ENCODE data around the gene WDR77. TPM values are rescaled to one million over a fixed set of nuclear protein-coding genes. Genes with fewer than 3 reads are reported as not detected.

Gene WDR77
- total RNA-seq, 4 donors from 2014 or later, result 19.0 to 33.0 (median 26.4) TPM

DNA sequence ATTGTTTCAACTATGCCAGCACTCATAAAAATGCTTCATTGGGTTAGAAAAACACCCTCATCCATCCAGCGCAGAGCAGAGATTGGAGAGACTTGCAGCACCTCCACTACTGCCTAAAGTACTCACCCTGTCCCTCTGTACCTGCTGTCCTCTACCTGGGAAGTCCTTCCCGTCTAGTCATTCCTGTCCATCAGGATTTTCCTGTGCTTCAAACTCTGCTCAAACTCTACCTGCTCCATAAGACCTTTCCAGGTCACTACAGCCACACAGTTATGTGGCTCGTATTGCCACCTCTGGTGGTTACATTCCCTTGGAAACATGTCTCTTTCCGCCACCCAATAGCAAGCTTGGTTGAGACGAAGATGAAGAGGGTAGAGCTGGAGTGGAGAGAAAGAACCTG is 28.7 kb downstream of the WDR77 start:
- no peak for DNase-seq

DNA sequence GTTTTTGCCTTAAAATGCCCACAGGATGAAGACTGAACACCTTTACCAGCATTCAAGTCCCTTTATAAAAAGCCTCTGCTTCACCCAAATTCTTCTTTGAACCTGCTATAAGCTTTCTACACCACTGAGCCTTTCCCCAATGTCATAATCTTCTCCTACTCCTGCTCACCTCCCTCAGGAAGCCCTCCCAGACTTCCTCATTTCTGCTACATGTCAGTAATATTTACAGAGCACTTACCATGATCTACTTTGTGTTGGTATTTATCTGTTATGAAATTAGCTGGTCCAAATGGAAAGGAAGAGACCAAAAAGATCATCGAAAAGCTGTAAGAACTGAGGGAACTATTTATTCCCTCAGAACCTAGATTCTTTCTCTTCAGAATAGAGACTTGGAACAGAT is 30.0 kb downstream of the WDR77 start:
- DNase-seq, result no peak
- H3K27me3 ChIP-seq, result no peaks in the 10 kb centered on the region
- H3K4me3 ChIP-seq, result no peak overlapping the region
- no peak for TF ChIP-seq POLR2A (IDR thresholded peaks at IDR 0.05)
- TF ChIP-seq CTCF (IDR thresholded peaks at IDR 0.05), result no peak
- no peaks in the 10 kb centered on the region for H3K4me1 ChIP-seq
- no peak overlapping the region for H3K27ac ChIP-seq
- no peaks in the 10 kb centered on the region for H3K36me3 ChIP-seq
- H3K9me3 ChIP-seq, result no peaks in the 10 kb centered on the region

More for the DNA sequence above, 28.7 kb downstream of the WDR77 start:
- Histone ChIP-seq H3K27ac (no peak overlapping the region), H3K27me3 (no peaks in the 10 kb centered on the region), H3K4me1 (no peaks in the 10 kb centered on the region), H3K9me3 (no peaks in the 10 kb centered on the region), H3K4me3 (no peak overlapping the region), H3K36me3 (no peaks in the 10 kb centered on the region)
- no peak for TF ChIP-seq CTCF (IDR thresholded peaks at IDR 0.05)
- no peak for TF ChIP-seq POLR2A (IDR thresholded peaks at IDR 0.05)

DNA sequence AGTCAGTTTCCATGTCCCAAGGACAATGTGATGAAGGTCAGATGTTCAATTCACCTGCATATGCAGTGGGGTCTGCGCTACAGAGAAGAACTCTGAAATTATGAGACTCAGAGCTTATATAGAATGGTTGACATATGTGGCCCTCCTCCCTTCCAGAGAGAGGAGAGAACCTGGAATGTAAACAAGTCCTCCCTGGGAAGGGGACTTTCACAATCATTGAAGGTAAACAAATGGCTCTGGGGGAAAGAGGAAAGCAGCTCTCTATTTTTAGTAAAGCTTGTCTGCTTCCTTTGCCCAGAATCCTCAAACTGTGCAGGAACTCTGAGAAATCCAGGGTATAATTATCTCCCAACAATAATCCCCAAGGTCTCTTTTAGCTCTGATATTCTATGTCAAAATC is 31.3 kb downstream of the WDR77 start:
- Histone ChIP-seq H3K36me3 (no peaks in the 10 kb centered on the region), H3K9me3 (no peaks in the 10 kb centered on the region), H3K4me1 (no peaks in the 10 kb centered on the region), H3K4me3 (no peak overlapping the region), H3K27me3 (no peaks in the 10 kb centered on the region), H3K27ac (no peak overlapping the region)
- DNase-seq, result no peak
- TF ChIP-seq CTCF (IDR thresholded peaks at IDR 0.05), result no peak
- TF ChIP-seq POLR2A (IDR thresholded peaks at IDR 0.05), result no peak

DNA sequence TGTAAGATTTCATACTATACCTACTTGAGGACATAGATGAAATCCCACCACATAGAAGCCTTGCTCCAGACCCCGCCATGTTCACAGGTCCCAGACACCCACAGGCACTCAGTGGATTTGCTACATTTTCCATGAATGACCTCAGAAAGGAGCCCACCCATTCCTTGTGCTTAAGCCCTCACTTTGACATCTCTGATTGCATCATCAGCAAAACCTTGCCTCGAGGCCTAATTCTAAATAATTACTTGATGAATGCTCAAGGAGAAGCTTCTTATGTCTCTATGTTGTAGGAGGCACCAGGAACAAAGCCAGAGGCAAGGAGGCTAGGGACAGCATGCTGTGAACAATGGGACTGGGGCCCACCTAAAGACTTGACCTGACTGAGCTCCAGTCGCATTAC is 33.6 kb downstream of the WDR77 start:
- no peak overlapping the region for H3K4me3 ChIP-seq
- DNase-seq, result no peak
- no peaks in the 10 kb centered on the region for H3K27me3 ChIP-seq
- no peaks in the 10 kb centered on the region for H3K36me3 ChIP-seq
- H3K27ac ChIP-seq, result no peak overlapping the region
- no peaks in the 10 kb centered on the region for H3K9me3 ChIP-seq
- no peaks in the 10 kb centered on the region for H3K4me1 ChIP-seq
- no peak for TF ChIP-seq POLR2A (IDR thresholded peaks at IDR 0.05)
- no peak for TF ChIP-seq CTCF (IDR thresholded peaks at IDR 0.05)

- Histone ChIP-seq H3K27ac (no peak overlapping the region), H3K4me3 (no peak overlapping the region), H3K36me3 (no peaks in the 10 kb centered on the region), H3K4me1 (no peaks in the 10 kb centered on the region), H3K27me3 (no peaks in the 10 kb centered on the region), H3K9me3 (no peaks in the 10 kb centered on the region)
- no peak for TF ChIP-seq POLR2A (IDR thresholded peaks at IDR 0.05)
- TF ChIP-seq CTCF (IDR thresholded peaks at IDR 0.05), result no peak
- DNase-seq, result no peak
Observed at GRCh38 chr1:111414756-111415155, 34.3 kb downstream of the WDR77 start.

- H3K27me3 ChIP-seq, result no peaks in the 10 kb centered on the region
- no peak overlapping the region for H3K27ac ChIP-seq
- TF ChIP-seq POLR2A (IDR thresholded peaks at IDR 0.05) (no peak), CTCF (IDR thresholded peaks at IDR 0.05) (no peak)
- H3K9me3 ChIP-seq, result no peaks in the 10 kb centered on the region
- no peaks in the 10 kb centered on the region for H3K36me3 ChIP-seq
- H3K4me3 ChIP-seq, result no peak overlapping the region
- H3K4me1 ChIP-seq, result no peaks in the 10 kb centered on the region
- no peak for DNase-seq
Observed at GRCh38 chr1:111412839-111413238, 36.2 kb downstream of the WDR77 start.
